HG03103 (cell line): Measurements from ENCODE around the gene PTCD3.

Source experiments
- ATAC-seq: cut with Tn5 transposase; IDR thresholded peaks from one replicate; pipeline ENCODE4 v1.9.1; 2021; ENCODE audit warnings: low read depth; ENCODE audit not compliant: unreplicated experiment

The PTCD3 gene

DNA sequence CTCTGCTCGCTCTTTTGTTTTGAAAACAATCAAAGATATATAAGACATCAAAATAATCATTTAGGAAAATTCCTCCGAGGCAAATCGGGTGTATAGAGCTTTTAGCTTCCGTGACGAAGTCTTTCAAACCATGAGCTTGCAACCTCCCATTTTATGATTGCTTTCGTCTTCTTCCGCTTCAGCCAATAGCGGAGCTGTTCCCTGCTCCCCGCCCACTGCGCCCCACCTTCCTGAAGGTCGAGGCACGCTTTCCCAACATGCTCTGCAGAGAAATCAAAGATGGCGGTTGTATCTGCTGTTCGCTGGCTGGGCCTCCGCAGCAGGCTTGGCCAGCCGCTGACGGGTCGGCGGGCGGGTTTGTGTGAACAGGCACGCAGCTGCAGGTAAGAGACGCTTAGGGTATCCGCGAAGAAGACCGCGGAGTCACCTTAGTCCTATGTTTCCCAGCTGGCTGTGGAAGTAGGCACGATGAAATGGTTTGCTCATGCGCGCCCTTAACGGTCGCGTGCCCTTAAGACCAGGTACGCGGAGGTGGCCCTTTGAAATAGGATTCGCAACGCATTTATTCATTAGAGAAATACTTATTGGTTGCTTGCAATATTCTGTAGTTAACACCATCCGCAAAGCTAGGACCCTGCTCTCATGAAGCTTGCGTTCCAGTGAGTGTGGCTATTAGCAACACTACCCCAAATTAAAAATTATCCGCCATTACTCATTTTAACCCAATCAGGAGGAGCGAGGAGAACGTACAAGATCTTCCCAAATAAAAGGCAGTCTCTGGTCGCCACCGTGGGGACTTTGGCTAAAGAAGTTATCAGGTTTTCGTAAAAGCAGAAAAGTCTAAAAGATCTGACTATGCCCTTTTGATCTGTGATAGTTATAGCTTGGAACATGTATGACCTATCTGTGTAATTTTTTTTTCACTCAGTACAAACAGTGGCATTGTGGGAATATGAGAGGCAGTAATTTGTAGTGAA is at the start of gene PTCD3:
PTCD3 (plus strand) TSS at position 267 of the 977 bp plus-strand sequence; CDS start at position 280, 13 bp downstream.
- ATAC-seq: peak; percentile 87

DNA sequence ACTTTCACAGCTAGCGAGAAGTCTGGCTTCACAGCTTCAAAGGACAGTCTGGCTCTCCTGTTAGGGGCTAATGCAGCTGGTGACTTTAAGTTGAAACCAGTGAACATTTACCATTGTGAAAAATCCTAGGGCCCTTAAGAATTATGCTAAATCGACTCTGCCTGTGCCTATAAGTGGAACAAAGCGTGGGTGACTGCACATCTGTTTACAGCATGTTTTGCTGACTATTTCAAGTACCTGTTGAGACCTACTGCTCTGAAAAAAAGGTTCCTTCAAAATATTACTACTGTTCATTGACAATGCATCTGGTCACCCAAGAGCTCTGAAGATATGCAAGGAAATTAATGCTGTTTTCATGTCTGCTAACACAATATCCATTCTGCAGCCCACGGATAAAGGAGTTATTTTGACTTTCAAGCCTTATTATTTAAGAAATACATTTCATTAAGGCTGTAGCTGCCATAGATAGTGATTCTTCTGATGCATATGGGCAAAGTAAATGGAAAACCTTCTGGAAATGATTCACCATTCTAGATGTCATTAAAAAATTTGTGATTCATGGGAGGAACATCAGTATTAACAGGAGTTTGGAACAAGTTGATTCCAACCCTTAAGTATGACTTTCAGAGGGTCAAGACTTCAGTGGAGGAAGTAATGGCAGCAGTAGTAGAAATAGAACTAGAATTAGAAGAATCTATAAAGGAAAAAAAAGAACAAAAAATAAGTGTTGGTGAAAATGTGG is 49.3 kb upstream of the PTCD3 start:
- no peak for ATAC-seq

DNA sequence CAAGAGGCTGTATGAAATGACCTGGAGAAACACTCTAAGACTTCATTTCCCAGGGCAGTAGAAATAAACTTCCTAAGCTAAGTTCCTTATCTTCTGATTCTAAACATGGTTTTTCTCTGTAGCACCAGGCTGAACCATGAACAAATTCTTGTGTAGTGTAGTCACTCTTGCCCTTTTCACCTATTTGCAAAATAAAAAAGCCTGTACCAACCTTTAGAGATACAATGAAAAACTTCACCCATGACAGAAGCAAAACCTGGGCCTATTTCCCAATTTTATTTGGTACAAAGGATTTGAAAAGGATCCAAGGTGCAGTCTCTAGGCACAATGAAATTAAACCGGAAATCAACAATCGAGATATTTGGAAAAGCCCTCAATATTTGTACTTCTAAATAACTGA is 44.0 kb upstream of the PTCD3 start:
- no peak for ATAC-seq

DNA sequence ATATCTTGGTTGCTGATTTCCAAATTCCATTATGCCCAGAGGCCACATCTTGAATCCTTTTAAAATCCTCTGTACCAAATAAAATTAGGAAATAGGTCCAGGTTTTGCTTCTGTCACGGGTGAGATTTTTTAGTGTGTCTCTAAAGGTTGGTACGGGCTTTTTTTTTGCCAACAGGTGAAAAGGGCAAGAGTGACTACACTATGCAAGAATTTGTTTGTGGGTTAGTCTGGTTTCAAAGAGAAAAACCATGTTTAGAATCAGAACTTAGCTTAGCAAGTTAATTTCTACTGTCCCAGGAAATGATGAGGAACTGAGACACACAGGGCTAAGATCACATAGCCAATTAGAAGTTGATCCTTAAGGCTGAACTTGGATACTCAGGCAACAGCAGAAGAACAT is 42.0 kb upstream of the PTCD3 start:
- no peak for ATAC-seq

DNA sequence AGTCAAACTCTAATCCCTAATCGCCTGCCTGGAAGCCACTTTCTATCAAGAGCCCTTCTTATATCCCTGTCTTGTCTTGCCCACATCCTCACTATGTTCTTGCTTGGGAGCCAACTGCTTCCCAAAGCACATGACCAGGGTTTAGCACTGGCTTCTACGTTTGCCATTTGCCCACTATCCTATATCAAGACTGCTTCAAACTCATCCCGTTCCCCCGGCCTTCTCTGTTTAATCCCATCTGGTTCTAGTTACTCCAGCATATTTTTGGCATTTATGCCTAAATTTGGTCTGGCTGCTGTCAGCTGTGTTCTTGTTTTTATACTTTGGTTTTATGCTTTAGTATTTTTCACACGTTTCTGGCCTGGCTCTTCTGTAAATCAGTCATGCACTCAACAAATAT is 40.5 kb upstream of the PTCD3 start:
- ATAC-seq: no peak

DNA sequence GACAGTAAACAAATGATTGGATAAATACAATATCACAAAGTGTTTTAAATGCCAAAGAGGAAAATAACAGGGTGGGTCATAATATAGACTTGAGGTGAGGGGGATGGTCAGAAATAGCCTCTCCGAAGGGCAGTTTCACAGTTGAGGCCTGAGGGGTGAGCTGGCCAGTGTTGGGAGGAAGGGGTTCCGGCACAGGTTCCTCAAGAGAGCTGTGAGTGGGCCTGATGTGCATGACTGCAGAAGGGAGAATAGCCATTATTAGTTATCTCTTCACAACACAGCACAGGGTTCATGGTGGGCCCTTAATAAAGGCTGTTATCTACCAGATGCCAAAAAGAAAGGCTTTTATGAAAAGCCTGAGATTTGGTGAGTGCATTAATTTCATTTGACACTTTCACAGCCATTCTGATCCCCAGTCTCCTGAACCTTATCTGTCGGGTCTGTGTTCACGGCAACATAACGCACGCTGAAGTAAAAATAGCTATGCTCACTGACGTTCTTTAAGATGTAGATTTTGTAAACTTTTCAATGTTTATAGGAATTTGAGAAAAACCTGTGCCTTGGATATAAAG is 39.9 kb upstream of the PTCD3 start:
- ATAC-seq: no peak

DNA sequence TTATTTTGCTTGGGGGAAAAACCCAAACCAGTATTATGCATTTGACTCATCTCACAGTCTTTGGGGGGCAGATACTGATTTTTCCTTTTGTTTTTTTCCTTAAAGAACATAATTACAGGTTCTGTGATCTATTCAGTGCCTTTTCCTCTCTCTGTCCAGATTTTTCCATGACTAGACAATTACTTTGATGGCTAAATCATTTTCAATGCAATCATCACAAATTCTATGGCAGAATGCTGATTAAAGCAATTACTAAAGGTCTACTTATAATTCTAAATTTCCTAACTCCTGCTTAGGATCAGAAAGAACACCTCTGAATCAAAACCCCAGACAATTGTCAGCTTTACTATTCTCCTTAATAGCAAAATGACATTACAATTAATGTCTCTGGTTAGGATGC is 39.1 kb upstream of the PTCD3 start:
- no peak for ATAC-seq

DNA sequence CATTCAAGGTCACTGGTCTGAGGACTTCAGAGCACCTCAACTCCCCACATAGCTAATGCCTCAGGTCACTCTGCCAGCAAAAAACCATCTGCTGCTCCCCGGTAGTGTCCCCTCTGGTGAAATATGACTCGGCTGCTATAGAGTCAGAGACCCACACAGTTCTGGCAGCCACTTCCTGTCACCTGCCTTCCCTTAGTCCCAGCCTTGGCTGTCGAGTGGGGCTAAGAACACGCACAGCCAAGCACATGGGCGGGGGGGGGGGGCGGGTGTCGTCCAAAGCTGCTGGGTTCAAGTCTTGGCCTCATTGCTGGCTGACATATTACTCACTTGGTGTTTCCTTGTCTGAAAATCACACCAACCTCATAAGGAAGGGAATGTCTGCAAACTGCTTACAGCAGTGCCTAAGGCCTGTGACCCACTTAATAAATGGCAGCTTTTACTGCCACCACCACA is 37.9 kb upstream of the PTCD3 start:
- ATAC-seq: no peak

DNA sequence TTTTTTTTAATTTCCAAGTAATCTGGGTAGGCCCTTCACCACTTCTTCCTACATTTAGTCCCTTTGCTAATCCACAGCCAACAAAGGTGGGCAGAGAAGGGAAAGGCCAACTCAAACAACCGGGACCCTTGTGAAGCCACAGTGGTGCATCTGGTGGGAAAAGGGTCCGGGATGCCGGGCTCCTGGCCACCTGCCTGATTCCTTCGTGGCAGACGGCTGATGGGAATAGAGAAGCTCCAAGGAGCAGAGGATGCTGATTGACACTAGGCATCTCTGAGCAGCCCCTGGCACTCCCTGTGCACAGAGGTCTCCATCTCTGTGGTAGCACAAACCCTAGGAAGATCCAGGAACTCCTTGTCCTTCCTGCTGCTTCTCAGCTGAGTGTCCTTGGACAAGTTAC is 37.4 kb upstream of the PTCD3 start:
- no peak for ATAC-seq

DNA sequence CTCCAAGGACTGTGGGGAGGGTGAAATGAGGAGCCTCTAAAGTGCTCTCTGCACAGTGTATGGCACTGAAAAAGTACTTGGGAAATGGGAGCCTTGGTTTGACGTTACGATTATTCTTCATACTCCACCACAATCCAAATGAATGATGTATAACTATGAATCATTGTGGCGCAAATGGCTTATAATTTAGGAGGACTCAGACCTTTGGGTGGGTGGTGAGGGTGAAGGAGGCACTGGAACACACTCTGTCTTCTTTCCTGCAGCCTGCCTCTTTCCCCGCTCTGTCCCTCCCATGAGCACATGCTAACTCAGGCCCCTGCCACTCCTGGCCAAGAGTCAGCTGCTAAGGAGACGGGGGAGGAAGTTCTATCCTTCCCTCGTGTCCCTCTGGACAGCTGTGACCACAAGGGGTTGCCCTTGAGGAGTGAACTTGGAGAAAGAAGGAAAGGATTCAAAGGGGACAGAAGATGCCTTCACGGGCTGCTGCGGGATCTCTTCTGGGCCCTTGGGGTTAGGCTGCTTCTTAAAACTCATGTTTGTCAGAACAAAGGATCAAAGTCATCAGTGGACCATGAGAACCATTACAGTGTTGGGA is 36.8 kb upstream of the PTCD3 start:
- ATAC-seq: no peak

DNA sequence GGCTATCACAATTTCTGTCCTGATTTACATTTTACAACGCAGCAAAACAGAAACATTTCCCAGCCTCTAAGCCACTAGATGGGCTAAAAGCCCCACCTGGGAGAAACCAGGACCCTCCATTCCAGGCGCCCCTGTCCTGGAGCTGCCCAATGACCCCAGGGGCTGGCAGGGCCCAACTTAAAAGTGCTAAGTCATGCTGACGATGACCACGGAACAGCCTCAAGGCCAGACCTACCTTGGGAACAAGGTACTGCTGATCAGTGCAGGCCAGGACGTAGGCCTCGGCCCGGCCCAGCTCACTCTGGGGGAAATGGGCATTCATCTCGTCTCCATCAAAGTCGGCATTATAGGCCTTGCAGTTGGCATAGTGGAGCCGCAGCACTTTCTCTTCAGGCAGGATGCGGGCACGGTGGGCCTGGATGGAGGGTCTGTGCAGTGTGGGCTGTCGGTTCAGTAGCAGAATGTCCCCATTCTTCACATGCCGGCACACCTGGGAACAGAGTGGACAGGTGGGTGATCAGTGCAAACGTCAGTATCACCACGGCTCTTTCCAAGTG is 36.2 kb upstream of the PTCD3 start:
- no peak for ATAC-seq

DNA sequence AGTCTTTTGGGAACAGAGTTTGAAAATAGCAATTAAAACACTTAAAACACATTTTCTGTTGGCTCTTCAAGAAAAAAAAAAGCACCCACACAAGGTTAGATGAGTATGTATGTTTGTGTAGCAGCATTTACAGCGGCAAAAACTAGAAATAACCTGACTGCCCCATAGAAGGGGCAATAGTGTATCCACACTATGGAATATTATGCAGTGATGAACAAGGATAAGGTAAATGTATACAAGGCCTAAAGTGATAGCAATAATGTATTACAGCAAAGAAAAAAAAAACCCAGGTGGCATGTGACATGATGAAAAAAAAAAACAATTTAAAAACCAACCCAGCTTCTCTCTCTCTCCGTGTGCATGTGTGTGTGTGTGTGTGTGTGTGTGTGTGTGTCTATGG is 35.2 kb upstream of the PTCD3 start:
- no peak for ATAC-seq

DNA sequence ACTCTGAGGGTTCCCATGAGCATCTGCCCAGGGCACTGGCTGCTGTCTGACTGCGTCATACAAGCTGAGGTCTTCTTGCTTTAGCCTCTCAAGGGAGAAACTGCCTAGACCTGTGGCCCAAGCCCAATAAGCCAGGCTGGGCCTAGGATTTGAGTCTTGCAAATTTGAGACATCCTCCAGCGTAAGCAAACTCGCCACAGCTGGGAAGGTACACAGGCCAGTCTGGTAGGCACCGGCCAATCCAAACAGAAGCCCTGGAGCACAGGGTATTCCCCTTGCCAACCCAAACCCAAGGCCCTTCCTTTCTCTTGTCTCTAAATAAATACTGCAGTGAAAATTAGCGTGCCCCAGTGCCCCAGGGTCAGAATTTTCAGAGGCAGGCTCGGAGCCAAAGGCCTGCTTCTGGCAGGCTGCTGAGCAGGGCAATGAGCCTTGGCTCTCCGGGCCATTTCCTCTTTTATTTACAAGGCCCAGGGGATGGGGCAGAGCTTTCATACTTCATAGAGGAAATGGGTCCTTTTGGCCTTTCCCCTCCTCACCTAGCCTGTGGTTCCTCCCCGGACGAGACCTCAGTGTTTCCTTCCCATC is 33.7 kb upstream of the PTCD3 start:
- ATAC-seq: peak; percentile 59

DNA sequence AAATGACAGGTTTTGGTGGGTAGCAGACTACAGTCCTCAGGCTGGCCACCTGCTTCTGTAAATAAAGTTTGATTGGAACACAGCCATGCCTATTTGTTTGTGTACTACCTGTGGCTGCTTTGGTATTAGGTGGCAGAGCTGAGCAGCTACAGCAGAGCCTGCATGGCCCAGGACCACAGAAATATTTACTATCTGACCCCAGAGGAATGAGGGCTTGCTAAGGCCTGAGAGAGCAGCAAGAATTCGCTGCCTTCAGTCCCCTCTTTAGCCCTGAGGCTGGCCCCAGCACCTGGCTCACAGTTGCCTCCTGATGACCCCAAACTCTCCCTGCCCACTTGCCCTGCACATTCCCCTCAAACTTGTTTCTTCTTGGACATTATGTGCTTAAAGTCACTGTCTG is 32.8 kb upstream of the PTCD3 start:
- ATAC-seq: no peak

DNA sequence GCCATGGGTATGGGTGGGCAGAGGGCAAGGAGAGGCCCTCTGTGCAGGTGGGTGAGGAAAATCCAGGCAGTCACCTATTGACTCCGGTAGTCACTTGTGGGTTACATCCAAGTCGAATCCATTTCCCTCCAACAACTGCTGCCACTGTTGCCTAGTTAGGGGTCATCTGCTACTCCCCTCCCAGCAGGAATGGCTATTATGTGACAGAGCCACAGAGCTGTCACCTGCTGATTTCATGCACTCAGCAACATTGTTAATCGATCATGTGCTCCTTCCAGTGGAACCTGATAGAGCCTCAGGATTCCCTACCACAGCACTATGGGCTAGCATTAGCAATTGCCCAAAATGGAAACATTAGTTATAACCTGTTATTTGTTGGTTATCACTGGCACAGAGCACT is 31.8 kb upstream of the PTCD3 start:
- ATAC-seq: no peak

DNA sequence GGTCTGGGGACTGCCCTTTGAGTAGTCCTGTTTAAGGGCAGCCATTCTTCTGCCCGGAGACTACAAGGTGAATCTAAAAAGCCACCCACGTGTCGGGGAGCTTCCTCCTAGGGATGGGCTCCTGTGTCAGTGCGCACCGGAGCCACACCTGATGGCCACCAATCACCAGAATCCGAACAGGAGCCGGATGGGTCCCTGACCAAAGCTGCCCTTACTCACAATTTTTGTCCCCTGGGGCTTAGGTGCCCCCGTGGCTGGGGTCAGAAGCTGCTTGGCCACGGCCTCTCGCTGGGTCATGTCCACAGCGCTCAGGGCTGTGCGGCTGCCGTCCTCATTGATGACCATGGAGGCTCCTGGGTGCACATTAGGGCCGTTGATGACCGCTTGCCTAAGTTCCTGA is 31.2 kb upstream of the PTCD3 start:
- no peak for ATAC-seq

DNA sequence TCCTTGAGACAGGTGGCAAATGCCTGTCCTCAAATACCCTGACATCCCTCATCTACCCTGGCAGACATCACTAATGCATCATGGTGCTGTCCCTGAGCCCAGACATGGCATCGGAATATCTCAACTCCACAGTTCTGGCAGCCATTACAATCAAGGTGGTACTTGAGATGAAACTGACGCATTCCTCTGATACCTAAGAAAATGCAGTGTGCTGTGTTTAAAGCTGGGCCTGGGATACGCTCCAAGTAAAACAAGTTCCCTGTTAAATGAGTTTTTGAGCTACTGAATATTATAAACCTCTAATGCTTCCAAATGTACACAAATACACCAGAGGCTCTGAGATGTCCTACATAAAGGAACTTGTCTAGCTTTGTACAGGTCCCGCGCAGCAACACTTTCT is 30.1 kb upstream of the PTCD3 start:
- ATAC-seq: no peak

DNA sequence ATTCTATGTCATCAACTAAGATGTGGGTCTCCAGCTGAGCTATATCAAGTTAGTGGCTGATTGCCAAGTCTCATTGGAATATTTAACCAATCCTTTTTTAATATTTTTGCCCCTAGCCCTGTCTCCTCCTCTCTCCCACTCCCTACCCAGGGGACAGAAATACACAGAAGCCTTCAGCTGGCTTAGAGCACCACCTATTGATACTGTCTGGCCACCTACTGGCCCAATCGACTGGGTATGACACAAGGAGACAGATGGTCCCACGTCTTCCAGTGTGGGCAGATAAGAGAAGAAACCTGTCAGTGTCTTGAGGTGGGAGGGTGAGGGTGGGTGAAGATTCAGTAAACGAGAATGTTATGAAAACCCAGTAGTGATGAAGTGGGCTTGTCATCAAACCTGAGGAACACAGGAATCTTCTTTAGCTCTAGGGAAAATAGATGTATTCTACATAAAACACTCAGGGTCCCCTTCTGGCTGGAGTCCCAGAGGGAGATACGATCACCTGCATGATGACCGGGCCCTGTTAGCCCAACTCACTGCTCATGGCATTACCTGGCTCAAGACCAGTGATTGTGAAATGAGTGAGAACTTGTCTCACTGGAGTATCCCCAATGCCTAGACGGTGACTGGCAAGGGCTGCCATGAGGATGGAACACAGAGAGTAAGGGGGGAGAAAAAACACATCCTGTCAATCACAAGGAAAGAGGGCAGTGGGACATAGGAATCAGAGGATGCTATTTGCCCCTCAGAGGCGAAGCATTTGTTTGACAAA is 27.1 kb upstream of the PTCD3 start:
- ATAC-seq: no peak
